Tibial artery (tissue), 4 donors: ENCODE measurements around the gene AADACL3.

ENCODE experiments used
- DNase-seq, 2 donors: peaks; one replicate each; pipeline ENCODE4 v3.0.0-alpha.2; 2019
- H3K27ac ChIP-seq, 2 donors: fragments of 200-600 bp; sonication (generic) in 1 of 2; 1 replicate in 1 of 2; 2 replicates in 1 of 2; pipeline ENCODE4 v1.5.1; 2018 to 2019; ENCODE audit warnings: mild to moderate bottlenecking in 1 of 2
- H3K27me3 ChIP-seq, 2 donors: fragments of 200-600 bp; sonication (generic) in 1 of 2; one replicate each; pipeline versions ENCODE4 v1.5.1 to v1.6.0; 2016 to 2019
- H3K36me3 ChIP-seq, 3 donors: fragments of 200-600 bp; sonication (generic) in 2 of 3; one replicate each; pipeline ENCODE4 v1.5.1; 2016 to 2019; ENCODE audit warnings: mild to moderate bottlenecking in 2 of 3
- H3K4me1 ChIP-seq, 4 donors: fragments of 200-600 bp; sonication (generic) in 2 of 4; 1 replicate in 3 of 4; 2 replicates in 1 of 4; pipeline ENCODE4 v1.5.1; 2016 to 2019
- H3K4me3 ChIP-seq, 2 donors: fragments of 200-600 bp; sonication (generic) in 1 of 2; 1 replicate in 1 of 2; 2 replicates in 1 of 2; pipeline ENCODE4 v1.5.1; 2018 to 2019; ENCODE audit warnings: mild to moderate bottlenecking in 2 of 2
- H3K9me3 ChIP-seq, 3 donors: fragments of 200-600 bp; sonication (generic) in 1 of 3; one replicate each; pipeline ENCODE4 v1.5.1; 2016 to 2019
- CTCF ChIP-seq, 2 experiments: fragments of 200-600 bp in 1 of 2; fragments of 450-650 bp in 1 of 2; IDR thresholded peaks; one replicate each; pipeline ENCODE4 v1.5.1; 2017 to 2019; ENCODE audit warnings: antibody characterized with exemption in 2 of 2, mild to moderate bottlenecking in 1 of 2, moderate library complexity in 1 of 2
- intact Hi-C: fragments of 100-400 bp; cut with DNase I; formaldehyde crosslinking; loops from one replicate; pipeline ENCODE4 v1.15.0; 2023; ENCODE audit warnings: low total_unique reads

Gene AADACL3

DNA sequence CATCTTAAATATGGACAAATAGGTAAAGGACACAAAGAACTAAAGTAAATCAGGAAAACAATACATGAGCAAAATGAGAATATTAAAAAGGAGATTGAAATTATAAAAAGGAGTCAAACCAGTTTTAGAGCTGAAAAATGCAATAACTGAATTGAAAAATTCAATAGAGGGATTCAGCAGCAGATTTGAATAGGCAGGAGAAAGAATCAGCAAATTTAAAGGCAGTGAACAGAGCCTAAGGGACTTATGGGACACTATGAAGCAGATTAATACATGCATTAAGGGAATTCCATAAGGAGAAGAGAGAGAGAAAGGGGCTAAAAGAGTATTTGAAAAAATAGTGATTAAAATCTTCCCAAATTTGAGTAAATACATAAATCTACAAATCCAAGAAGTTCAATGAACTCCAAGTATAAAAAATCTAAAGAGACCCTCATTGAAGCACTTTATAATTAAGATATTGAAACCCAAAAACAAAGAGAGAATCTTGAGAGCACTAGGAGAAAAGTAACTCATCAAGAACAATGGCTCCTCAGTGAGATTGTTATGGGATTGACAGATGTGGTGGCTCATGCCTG lies 33.0 kb downstream of the AADACL3 start:
- H3K27me3 ChIP-seq: peaks cover 0 to 4% of the 10 kb centered on the region in 2 donors
- H3K9me3 ChIP-seq: peaks cover 0 to 31% (median 17%) of the 10 kb centered on the region in 3 donors
- intact Hi-C loops: no loop called here
- TF ChIP-seq CTCF (IDR thresholded peaks at IDR 0.05): no peak
- no peaks in the 10 kb centered on the region for H3K4me1 ChIP-seq
- H3K36me3 ChIP-seq: peaks cover 0 to 3% (median 0%) of the 10 kb centered on the region in 3 donors
- no peak overlapping the region for H3K27ac ChIP-seq
- DNase-seq: no peak
- no peak overlapping the region for H3K4me3 ChIP-seq

DNA sequence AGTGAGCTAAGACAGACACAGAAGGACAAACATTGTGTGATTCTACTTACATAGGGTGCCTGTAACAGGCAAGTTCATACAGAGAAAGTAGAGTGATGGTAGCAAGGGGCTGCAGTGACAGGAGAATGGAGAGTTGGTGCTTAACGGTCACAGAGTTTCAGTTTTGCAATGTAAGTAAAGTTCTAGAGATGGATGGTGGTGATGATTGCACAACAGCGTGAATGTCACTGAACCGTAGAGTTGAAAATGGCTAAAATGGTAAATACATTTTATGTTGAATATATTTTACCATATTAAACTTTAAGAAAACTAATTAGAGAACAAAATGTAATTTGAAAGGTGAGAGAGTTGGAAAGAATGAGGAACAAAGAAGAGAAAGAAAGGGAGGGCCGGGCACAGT lies 38.8 kb downstream of the AADACL3 start:
- DNase-seq: no peak
- TF ChIP-seq CTCF (IDR thresholded peaks at IDR 0.05): no peak
- H3K36me3 ChIP-seq: no peaks in the 10 kb centered on the region
- peaks cover 0 to 5% of the 10 kb centered on the region in 2 donors for H3K27me3 ChIP-seq
- intact Hi-C loops: no loop called here
- no peaks in the 10 kb centered on the region for H3K4me1 ChIP-seq
- no peak overlapping the region for H3K4me3 ChIP-seq
- H3K27ac ChIP-seq: no peak overlapping the region
- H3K9me3 ChIP-seq: peaks cover 0 to 2% (median 0%) of the 10 kb centered on the region in 3 donors

DNA sequence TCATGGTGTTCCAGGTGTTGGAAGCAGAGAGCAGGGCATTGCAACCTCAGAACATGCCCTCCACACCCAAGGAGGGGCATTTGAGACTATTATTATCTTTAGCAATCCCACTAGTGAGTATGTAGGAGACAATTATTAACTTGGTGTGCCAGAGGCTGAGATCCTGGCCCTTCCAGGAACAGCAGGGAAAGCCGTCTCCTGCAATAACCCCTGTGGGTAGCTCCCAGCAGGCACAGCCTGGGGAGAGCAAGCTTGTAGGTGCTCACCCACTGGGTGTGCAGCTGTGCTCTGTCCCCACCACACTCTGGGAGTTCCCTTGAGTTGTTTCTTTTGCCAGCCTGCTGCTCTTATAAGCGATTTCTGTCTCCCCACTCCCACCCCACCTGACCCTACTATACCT lies 40.4 kb downstream of the AADACL3 start:
- no peak for DNase-seq
- TF ChIP-seq CTCF (IDR thresholded peaks at IDR 0.05): no peak
- H3K27me3 ChIP-seq: peaks cover 0 to 5% of the 10 kb centered on the region in 2 donors
- H3K9me3 ChIP-seq: no peaks in the 10 kb centered on the region
- no peak overlapping the region for H3K4me3 ChIP-seq
- intact Hi-C loops: no loop called here
- no peak overlapping the region for H3K27ac ChIP-seq
- H3K36me3 ChIP-seq: no peaks in the 10 kb centered on the region
- H3K4me1 ChIP-seq: no peaks in the 10 kb centered on the region

- no peak for DNase-seq
- intact Hi-C loops: no loop called here
Observed at GRCh38 chr1:12756768-12757413, 41.0 kb downstream of the AADACL3 start.

GRCh38 chr1:12757836-12758235 lies 41.9 kb downstream of the AADACL3 start:
- Histone ChIP-seq H3K27me3 (peaks cover 0 to 5% of the 10 kb centered on the region in 2 donors), H3K9me3 (no peaks in the 10 kb centered on the region), H3K4me1 (no peaks in the 10 kb centered on the region), H3K27ac (no peak overlapping the region), H3K4me3 (no peak overlapping the region), H3K36me3 (no peaks in the 10 kb centered on the region)
- DNase-seq: no peak
- no peak for TF ChIP-seq CTCF (IDR thresholded peaks at IDR 0.05)
- intact Hi-C loops: no loop called here

More at GRCh38 chr1:12756768-12757413, 41.0 kb downstream of the AADACL3 start:
- Histone ChIP-seq H3K4me3 (no peak overlapping the region), H3K27me3 (peaks cover 0 to 5% of the 10 kb centered on the region in 2 donors), H3K27ac (no peak overlapping the region), H3K4me1 (no peaks in the 10 kb centered on the region), H3K36me3 (no peaks in the 10 kb centered on the region), H3K9me3 (no peaks in the 10 kb centered on the region)
- no peak for TF ChIP-seq CTCF (IDR thresholded peaks at IDR 0.05)
